ENCODE measurements around the gene KDM6A. TPM values are rescaled to one million over a fixed set of nuclear protein-coding genes. Genes with fewer than 3 reads are reported as not detected.

Gene KDM6A
- total RNA-seq, 4 donors from 2014 or later = 24.4 to 29.7 (median 26.8) TPM

GRCh38 chrX:44913656-44914531 lies 40.9 kb downstream of the KDM6A start:
- Histone ChIP-seq H3K36me3 (no peaks in the 10 kb centered on the region), H3K27me3 (no peaks in the 10 kb centered on the region), H3K4me1 (peaks cover 0 to 25% (median 13%) of the 10 kb centered on the region in 3 donors), H3K27ac (no peak overlapping the region), H3K4me3 (no peak overlapping the region), H3K9me3 (no peaks in the 10 kb centered on the region)
- intact Hi-C loops (cut with DNase I) = no loop called here
- DNase-seq = no peak
- 75 to 78% methylated on average over 9 of the region's 9 CpGs for WGBS, 2 donors
- no peak for TF ChIP-seq POLR2A (IDR thresholded peaks at IDR 0.05)
- TF ChIP-seq, protein P1, sequence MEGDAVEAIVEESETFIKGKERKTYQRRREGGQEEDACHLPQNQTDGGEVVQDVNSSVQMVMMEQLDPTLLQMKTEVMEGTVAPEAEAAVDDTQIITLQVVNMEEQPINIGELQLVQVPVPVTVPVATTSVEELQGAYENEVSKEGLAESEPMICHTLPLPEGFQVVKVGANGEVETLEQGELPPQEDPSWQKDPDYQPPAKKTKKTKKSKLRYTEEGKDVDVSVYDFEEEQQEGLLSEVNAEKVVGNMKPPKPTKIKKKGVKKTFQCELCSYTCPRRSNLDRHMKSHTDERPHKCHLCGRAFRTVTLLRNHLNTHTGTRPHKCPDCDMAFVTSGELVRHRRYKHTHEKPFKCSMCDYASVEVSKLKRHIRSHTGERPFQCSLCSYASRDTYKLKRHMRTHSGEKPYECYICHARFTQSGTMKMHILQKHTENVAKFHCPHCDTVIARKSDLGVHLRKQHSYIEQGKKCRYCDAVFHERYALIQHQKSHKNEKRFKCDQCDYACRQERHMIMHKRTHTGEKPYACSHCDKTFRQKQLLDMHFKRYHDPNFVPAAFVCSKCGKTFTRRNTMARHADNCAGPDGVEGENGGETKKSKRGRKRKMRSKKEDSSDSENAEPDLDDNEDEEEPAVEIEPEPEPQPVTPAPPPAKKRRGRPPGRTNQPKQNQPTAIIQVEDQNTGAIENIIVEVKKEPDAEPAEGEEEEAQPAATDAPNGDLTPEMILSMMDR (IDR thresholded peaks at IDR 0.05) = no peak

DNA sequence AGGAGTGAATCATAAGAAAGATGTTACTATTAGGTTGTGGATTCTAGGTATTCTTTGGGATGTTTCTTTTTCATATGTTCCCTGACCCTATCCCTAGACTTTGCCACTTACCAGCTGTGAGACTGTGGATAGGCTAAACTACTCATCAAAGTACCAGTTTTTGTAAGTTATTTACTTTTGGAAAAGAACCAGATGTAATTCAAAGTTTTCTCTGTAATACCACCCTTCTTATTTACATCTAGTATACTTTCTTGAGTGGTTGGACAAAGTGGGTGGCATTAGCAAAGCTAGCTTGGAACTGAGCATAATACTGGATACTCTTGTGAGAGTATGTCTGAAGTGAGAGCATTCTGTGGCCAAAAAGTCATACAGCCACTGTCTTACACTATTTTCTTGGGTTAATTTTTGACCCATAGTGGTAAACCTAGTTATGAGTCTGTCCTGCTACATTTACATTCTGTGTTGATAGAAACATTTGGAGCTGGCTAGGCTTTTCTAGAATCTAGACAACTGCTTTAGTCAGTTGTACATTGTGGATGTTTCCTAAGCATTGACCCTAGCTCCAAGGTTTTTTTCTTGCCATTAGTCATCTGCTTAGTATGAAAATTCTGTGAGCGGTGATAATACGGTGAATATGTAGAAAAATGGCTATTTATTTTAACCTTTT lies 41.7 kb downstream of the KDM6A start:
- TF ChIP-seq POLR2A (IDR thresholded peaks at IDR 0.05) = no peak
- TF ChIP-seq, protein P1 (IDR thresholded peaks at IDR 0.05) = no peak
- Histone ChIP-seq H3K4me3 (no peak overlapping the region), H3K27me3 (no peaks in the 10 kb centered on the region), H3K27ac (no peak overlapping the region), H3K4me1 (peaks cover 0 to 25% (median 13%) of the 10 kb centered on the region in 3 donors), H3K36me3 (no peaks in the 10 kb centered on the region), H3K9me3 (no peaks in the 10 kb centered on the region)
- WGBS, 2 donors = 60 to 72% methylated on average over 2 of the region's 2 CpGs
- no peak for DNase-seq
- intact Hi-C loops (cut with DNase I) = no loop called here

GRCh38 chrX:44915361-44915868 lies 42.4 kb downstream of the KDM6A start:
- WGBS, 2 donors = 76 to 77% methylated on average over 8 of the region's 8 CpGs
- Histone ChIP-seq H3K4me1 (peaks cover 0 to 25% (median 13%) of the 10 kb centered on the region in 3 donors), H3K27me3 (no peaks in the 10 kb centered on the region), H3K36me3 (no peaks in the 10 kb centered on the region), H3K4me3 (no peak overlapping the region), H3K9me3 (no peaks in the 10 kb centered on the region), H3K27ac (no peak overlapping the region)
- no peak for TF ChIP-seq POLR2A (IDR thresholded peaks at IDR 0.05)
- TF ChIP-seq, protein P1 (IDR thresholded peaks at IDR 0.05) = no peak
- DNase-seq = no peak
- intact Hi-C loops (cut with DNase I) = no loop called here

- intact Hi-C loops (cut with DNase I) = no loop called here
- H3K4me1 ChIP-seq = peaks cover 0 to 25% (median 13%) of the 10 kb centered on the region in 3 donors
- TF ChIP-seq, protein P1 (IDR thresholded peaks at IDR 0.05) = no peak
- TF ChIP-seq POLR2A (IDR thresholded peaks at IDR 0.05) = no peak
- H3K36me3 ChIP-seq = no peaks in the 10 kb centered on the region
- no peak for DNase-seq
- H3K27ac ChIP-seq = no peak overlapping the region
- 62 to 73% methylated on average over 1 of the region's 1 CpG for WGBS, 2 donors
- no peaks in the 10 kb centered on the region for H3K27me3 ChIP-seq
- H3K4me3 ChIP-seq = no peak overlapping the region
- no peaks in the 10 kb centered on the region for H3K9me3 ChIP-seq
These were observed 45.7 kb downstream of the KDM6A start for GRCh38 chrX:44918722-44919121.

DNA sequence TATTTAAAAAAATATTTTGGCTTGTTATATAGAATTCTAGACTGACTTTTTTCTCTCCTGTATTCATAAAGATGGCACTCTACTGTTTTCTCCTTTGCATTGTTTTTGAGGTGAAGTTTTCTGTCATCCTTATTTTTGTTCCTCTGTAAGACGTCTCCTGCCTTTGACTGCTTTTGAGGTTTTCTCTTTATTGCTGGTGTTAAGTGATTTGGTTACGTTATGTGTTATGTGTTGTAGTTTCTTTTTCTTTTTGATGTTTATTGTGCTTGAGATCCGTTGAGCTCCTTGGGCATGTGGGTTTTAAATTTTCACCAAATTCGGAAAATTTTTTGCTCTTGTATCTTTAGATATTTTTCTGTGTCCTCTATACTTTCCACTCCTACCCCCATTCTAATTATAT lies 50.0 kb downstream of the KDM6A start:
- no peak overlapping the region for H3K27ac ChIP-seq
- H3K9me3 ChIP-seq = no peaks in the 10 kb centered on the region
- peaks cover 0 to 11% (median 0%) of the 10 kb centered on the region in 3 donors for H3K4me1 ChIP-seq
- no peaks in the 10 kb centered on the region for H3K27me3 ChIP-seq
- TF ChIP-seq, protein P1 (IDR thresholded peaks at IDR 0.05) = no peak
- TF ChIP-seq POLR2A (IDR thresholded peaks at IDR 0.05) = no peak
- no peaks in the 10 kb centered on the region for H3K36me3 ChIP-seq
- no peak for DNase-seq
- H3K4me3 ChIP-seq = no peak overlapping the region
- intact Hi-C loops (cut with DNase I) = no loop called here
- WGBS, 2 donors = 62 to 66% methylated on average over 4 of the region's 4 CpGs

Measured in esophagus squamous epithelium (tissue), 5 donors.